DLD1 (cell line): ENCODE measurements around the gene NELL1.

ENCODE experiments used
- in situ Hi-C: cut with HindIII; loops from 2 replicates; pipeline ENCODE4 v1.10.0; 2017; ENCODE audit warnings: low sequenced_read_pairs

Gene NELL1

DNA sequence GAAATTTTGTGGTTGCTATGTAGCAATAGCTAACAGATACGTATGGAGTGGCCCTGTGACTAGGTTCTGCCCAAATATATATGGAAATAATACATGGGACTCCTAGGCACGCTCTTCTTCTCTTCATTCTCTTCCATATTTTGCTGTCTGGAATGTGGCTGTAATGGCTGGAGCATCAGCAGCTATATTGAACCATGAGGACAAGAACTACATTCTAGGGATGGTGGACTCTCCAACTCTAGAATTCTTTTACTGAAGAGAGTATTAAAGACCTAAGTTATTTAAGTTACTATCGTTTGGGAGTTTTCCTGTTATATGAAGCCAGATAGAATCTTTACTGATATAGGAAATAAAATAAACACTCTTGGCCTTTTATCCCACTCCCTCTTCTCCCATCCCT lies 7.5 kb upstream of the NELL1 start:
- in situ Hi-C loops, result no loop called here

- in situ Hi-C loops, result no loop called here
Observed at GRCh38 chr11:20668131-20668809, 1.1 kb upstream of the NELL1 start.

GRCh38 chr11:20669820-20670684 lies 666 bp downstream of the NELL1 start:
- in situ Hi-C loops, result no loop called here

DNA sequence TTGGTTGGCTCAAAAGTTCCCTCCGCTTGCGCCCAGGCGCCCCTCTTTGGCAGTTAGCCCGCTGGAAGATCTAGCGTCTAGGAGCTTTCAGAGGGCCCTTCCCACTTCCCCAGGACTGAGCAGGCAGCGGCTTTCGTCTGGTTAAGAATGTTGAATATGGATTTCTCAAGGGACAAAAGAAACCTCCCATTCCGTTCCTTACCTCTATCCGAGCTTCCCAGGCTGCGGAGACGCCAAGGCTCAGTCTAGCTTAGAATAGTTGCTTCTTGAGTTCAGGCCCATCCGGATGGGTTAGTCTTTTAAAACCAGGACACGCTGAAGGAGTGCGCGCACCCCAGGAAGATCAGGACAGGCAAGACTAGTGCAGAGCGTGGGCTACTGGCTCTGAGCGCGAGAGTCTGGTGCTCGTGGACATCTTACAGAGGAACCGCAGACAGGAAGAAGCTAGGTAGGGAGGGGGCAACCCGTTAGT lies 1.6 kb downstream of the NELL1 start:
- in situ Hi-C loops, result no loop called here

DNA sequence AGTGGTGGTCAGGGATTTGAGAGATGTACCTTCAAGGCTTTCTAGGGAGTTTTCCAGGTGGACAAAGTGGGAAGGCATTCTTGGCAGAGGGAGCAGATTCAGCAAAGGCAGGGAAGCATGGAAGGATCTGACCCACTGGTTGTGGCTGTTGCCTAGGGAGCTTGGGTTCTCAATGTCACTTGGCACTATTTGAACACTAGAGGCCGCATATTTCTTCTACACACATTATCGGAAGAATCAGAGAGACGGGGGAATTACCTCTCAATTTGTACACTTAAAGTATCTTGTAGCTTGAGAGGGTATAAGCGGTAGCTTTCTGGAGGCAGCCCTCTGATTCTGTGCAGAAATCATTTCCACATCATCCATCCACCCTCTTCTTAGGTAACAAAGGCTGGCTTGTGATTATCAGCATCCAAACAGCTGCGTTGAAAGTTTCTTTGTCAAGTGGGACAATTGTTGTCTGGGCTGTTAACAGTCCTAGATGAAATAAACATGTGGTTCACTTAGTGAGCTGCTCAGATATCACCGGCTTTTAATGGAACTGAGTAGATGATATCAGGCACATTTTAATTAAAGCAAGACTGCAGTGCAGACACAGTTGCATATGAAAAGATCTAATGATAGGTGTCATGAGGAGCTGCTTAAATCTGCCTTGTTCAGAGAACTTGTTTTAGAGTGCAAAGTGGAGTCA lies 2.6 kb downstream of the NELL1 start:
- in situ Hi-C loops, result no loop called here

DNA sequence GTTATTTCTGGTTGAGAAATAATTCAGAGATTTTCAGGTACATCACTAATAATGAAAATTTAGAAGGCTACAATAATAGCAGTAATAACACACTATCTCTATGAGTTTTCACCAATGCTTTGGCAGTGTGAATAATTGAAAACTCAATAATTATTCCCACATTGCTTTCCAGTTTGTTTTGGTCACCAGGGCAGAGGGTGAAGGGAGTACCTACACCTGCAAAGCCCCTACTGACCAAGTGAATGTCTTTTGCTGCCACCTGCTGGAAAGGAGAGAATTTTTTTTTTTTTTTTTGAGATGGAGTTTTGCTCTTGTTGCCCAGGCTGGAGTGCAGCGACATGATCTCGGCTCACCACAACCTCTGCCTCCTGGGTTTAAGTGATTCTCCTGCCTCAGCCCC lies 3.2 kb downstream of the NELL1 start:
- in situ Hi-C loops, result no loop called here

DNA sequence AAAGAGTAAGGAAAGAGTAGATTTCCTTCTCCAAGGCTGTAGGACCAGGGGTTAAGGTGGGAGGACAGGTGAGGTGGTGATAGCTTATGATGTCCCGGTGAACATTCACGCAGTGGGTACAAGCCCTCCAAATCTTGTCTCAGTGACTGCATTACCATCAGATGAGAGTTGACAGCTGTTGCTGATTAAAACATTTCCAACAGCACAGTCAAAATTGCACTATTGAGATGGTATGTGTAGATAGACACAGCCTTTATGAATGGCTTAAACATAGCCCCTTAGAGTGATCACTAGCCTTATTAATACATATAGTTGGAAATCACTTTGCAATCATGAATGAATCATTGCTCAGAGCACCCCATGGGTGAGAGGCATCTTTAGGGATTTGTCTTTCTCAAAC lies 7.3 kb downstream of the NELL1 start:
- in situ Hi-C loops, result no loop called here

- in situ Hi-C loops, result no loop called here
Observed at GRCh38 chr11:20688761-20689160, 19.4 kb downstream of the NELL1 start.

DNA sequence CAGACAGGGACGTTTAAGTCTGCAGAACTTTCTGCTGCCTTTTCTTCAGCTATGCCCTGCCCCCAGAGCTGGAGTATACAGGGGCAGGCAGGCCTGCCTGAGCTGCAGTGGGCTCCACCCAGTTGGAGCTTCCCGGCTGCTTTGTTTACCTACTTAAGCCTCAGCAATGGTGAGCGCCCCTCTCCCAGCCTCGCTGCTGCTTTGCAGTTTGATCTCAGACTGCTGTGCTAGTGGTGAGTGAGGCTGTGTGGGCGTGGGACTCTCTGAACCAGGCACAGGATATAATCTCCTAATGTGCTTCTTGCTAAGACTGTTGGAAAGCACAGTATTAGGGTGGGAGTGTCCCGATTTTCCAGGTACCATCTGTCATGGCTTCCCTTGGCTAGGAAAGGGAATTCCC lies 38.5 kb downstream of the NELL1 start:
- in situ Hi-C loops, result no loop called here

- in situ Hi-C loops, result no loop called here
Observed at GRCh38 chr11:20712912-20713311, 43.5 kb downstream of the NELL1 start.

GRCh38 chr11:20715464-20715863 lies 46.1 kb downstream of the NELL1 start:
- in situ Hi-C loops, result no loop called here

DNA sequence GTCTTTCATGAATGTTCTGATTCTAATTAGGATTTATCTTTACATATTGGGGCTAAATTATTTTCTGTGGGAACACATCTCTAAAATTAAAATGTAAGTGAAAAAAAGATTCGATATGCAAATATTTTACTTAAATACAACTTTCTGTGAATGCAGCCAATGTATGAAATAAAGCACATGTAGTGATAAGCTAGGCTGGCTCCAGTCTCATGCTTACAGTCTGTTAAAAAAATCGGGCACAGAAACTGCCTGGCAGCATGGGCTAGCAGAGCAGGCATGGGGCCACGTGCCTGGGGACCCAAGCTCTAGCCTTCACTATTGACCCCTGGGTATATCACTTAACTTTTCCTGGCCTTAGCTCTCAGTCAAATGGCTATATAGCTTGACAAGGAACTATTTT lies 46.5 kb downstream of the NELL1 start:
- in situ Hi-C loops, result no loop called here

DNA sequence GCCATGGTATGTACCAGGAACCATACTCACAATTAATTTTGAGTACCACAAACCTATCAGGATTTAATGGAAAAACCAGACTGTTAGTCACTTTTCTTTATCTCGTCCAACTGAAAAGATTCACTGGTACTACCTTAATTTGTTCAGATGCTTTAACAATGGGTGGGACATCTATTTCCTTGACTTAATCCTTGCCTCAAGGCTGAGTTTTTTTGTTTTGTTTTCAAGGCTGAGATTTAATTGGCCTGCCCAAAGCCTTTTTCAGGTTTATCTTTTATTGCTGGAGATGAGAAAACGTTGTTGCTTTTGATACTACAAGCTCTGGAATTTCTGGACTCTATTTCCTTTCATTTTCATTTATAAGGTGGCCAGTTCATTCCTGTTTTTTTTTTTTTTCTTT lies 50.4 kb downstream of the NELL1 start:
- in situ Hi-C loops, result no loop called here

GRCh38 chr11:20723366-20723765 lies 54.0 kb downstream of the NELL1 start:
- in situ Hi-C loops, result no loop called here

DNA sequence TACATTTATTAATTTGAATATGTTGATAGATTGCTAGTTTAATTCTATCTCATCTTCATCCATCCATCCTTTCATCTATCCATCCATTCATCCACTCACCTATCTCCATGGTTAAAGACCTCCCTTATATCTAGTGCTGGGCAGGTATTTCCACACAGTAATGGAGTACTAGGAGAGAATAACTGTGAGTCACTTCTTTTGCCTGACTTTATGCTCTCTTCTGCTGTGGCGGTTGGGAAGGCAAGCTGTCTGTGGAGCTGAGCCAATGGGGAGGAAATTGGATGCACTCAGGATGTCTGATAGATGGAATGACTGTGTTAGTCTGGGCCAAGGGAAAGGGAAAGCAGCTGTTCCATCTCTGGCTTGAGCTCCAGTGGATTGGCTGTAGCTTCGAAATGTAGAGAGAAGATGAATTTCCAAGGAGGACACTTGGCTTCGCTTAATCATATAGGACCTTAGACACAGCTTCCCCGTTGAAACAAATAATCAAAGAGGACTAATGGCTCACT lies 60.3 kb downstream of the NELL1 start:
- in situ Hi-C loops, result no loop called here

DNA sequence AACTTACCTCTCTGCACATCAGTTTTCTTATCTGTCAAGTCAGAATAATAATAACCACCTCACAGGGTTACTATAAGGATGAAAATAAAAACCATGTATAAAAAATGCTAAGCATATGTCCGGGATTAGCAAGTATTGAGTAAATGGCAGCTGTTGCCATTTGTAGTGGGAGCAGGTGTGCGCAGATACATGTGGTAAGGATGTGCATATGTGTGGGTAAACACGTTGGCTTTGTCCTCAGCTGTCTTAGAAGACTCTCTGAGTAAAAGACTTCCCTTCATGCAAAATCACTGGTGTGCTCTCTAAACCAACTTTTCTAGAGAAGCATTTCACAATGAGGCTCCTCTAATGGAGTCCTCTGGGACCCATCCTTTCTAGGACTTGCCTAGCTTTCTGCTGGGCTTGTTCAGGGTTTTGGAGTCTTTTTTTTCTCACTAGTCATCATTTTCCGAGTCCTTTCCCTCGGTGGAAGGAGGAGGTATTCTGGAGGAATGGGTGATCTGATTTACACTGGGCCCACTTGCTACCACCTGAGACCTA lies 62.4 kb downstream of the NELL1 start:
- in situ Hi-C loops, result no loop called here

DNA sequence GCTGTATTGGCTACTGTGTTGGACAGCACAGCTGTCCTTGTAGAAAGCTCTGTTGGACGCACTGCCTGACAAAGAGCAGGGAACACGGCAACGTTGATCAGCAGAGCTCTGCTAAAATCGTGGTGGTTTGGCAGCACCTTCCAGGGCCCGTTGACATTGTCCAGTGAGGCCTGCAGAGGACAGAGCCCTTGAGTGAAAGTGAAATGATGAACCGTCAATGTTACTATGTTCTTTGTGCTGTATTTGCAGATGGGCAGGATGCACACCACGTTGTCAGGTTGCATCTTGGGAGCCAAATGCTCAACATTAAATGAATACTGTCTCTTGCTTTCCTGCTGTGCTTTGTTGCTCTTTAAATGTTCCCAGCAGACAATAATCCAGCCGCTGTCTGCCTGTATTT lies 69.7 kb downstream of the NELL1 start:
- in situ Hi-C loops, result no loop called here

- in situ Hi-C loops, result no loop called here
Observed at GRCh38 chr11:20739577-20739976, 70.2 kb downstream of the NELL1 start.

- in situ Hi-C loops, result no loop called here
Observed at GRCh38 chr11:20754933-20755332, 85.5 kb downstream of the NELL1 start.

- in situ Hi-C loops, result no loop called here
Observed at GRCh38 chr11:20759541-20759940, 90.2 kb downstream of the NELL1 start.

DNA sequence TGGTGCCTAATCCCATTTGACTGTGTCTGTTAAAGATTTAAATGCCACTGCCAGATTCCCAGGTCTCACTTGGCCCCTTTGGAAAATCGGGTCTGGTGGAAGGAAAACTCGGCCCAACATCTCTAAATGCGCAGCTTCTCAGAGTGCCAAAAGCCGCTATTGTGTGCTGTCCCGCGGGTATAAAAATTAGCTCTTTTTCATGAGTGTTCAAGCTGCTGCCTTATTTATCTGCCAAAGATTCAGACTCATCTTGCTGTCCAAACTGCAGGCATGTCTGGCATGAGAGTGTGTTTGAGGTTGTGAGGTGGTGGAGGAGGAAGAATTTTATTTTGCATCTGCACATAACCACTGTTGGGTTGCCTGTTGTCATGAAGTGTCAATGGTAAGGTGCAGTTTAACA lies 91.4 kb downstream of the NELL1 start:
- in situ Hi-C loops, result no loop called here
